ENCODE results near the gene SACS.
A peak's percentile ranks its signal among the peaks of the same experiment; 100 is the strongest.
"Not testable (repeated sequence)": the region's sequence is repeated elsewhere in the genome, so short reads cannot be mapped to it uniquely, and the experiment has no call there.

The SACS gene

GRCh38 chr13:23414682-23415081 lies 18.8 kb downstream of the SACS start:
- no peak for DNase-seq

GRCh38 chr13:23411706-23412105 lies 21.8 kb downstream of the SACS start:
- no peak for DNase-seq

- DNase-seq: no peak
Observed at GRCh38 chr13:23411220-23411619, 22.3 kb downstream of the SACS start.

- no peak for DNase-seq
Observed at GRCh38 chr13:23408026-23408425, 25.5 kb downstream of the SACS start.

GRCh38 chr13:23401156-23401555 lies 32.3 kb downstream of the SACS start:
- not testable (repeated sequence) for DNase-seq

- DNase-seq: no peak
Observed at GRCh38 chr13:23399347-23399746, 34.2 kb downstream of the SACS start.

GRCh38 chr13:23394821-23395220 lies 38.7 kb downstream of the SACS start:
- DNase-seq: no peak

GRCh38 chr13:23392925-23393645 lies 40.4 kb downstream of the SACS start:
- DNase-seq: no peak

GRCh38 chr13:23392313-23392712 lies 41.2 kb downstream of the SACS start:
- DNase-seq: no peak

- no peak for DNase-seq
Observed at GRCh38 chr13:23391752-23392151, 41.8 kb downstream of the SACS start.

- no peak for DNase-seq
Observed at GRCh38 chr13:23386533-23386932, 47.0 kb downstream of the SACS start.

GRCh38 chr13:23385931-23386330 lies 47.6 kb downstream of the SACS start:
- DNase-seq: no peak

GRCh38 chr13:23384111-23384510 lies 49.4 kb downstream of the SACS start:
- DNase-seq: no peak

GRCh38 chr13:23383151-23383550 lies 50.4 kb downstream of the SACS start:
- DNase-seq: no peak

GRCh38 chr13:23381866-23382265 lies 51.6 kb downstream of the SACS start:
- DNase-seq: no peak

- no peak for DNase-seq
Observed at GRCh38 chr13:23380534-23380933, 53.0 kb downstream of the SACS start.

- peak; percentile 43 to 74 (median 50) for DNase-seq
Observed at GRCh38 chr13:23377983-23378632, 55.4 kb downstream of the SACS start.

GRCh38 chr13:23377579-23377978 lies 55.9 kb downstream of the SACS start:
- no peak for DNase-seq

GRCh38 chr13:23375001-23375971 lies 58.2 kb downstream of the SACS start:
- peak; percentile 96 to 99 (median 98) for DNase-seq

- DNase-seq: peak; percentile 18 to 66 (median 31)
Observed at GRCh38 chr13:23372264-23372906, 61.1 kb downstream of the SACS start.

GRCh38 chr13:23367907-23368306 lies 65.6 kb downstream of the SACS start:
- no peak for DNase-seq

GRCh38 chr13:23365652-23366051 lies 67.8 kb downstream of the SACS start:
- DNase-seq: no peak

- DNase-seq: no peak
Observed at GRCh38 chr13:23359882-23360281, 73.6 kb downstream of the SACS start.

Data from suppressor macrophage (primary cell).